GM18505 (cell line): ENCODE results near the gene NOP53.
"Not testable (repeated sequence)": the region's sequence is repeated elsewhere in the genome, so short reads cannot be mapped to it uniquely, and the experiment has no call there.

Experiments
- ATAC-seq: cut with Tn5 transposase; IDR thresholded peaks from one replicate; pipeline ENCODE4 v1.9.1; 2021; ENCODE audit not compliant: unreplicated experiment
- POLR2A ChIP-seq: IDR thresholded peaks from 4 replicates; pipeline ENCODE4 v1.6.1; 2011; ENCODE audit warnings: borderline replicate concordance; ENCODE audit not compliant: insufficient read depth, insufficient read length; ENCODE audit errors: extremely low read depth

The NOP53 gene

DNA sequence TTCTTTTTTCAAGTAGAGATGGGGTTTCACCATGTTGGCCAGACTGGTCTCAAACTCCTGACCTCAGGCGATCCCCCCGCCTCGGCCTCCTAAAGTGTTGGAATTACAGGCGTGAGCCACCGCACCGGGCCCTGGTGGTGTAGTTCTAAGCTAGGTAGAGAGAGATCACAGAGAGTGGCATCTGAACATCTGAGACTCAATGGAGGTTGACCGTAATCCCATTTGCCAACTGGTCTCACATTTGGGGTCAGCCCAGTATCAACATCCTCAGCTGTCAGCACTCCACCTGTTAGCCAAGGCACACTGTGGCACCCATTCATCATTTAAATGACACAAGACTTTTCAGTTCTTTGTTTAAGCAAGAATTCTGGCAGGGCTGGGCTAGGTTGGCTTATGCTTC lies 41.2 kb downstream of the NOP53 start:
- no peak for ATAC-seq
- no peak for TF ChIP-seq POLR2A

DNA sequence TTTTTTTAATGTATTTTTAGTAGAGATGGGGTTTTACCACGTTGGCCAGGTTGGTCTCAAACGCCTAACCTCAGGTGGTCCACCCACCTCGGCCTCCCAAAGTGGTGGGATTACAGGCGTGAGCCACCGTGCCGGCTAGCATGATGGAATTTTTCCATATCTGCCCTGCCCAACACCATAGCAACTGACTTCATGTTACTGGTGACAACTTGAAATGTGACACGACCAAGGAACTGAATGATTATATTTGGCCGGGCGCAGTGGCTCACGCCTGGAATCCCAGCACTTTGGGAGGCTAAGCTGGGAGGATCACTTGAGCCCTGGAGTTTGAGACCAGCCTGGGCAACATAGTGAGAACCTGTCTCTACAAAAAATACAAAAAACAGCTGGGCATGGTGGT lies 42.0 kb downstream of the NOP53 start:
- not testable (repeated sequence) for ATAC-seq

DNA sequence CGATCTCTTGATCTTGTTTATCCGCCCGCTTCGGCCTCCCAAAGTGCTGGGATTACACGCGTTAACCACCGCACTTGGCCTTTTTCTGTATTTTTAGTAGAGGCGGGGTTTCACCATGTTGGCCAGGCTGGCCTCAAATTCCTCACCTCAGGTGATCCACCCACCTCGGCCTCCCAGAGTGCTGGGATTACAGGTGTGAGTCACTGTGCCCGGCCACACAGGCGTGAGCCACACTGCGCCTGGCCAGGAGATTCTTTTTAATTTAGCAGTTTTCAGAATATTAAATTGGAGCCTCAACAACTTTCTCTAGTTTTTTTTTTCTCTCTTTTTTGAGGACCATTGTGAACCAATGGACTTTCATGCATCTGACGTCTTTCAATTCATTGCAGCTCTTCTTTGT lies 44.5 kb downstream of the NOP53 start:
- ATAC-seq = not testable (repeated sequence)

DNA sequence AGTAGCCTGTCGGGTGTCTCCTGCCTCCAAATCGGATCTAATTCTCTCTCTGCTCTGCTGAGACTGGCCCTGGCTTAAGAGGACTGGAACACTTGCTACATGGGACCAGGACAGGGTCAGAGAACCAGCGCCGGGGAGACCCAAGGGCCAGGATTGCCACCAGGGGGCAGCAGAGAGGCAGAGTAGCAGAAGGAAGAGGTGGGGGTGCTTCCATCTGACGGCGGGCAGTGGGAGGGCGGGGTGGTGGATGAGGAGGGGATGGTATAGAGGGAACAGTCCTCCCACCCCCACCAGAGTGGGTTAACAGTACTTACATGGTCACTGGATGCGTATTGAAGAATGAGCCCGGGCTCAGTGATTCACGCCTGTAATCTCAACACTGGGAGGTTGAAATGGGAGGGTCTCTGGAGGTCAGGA lies 45.1 kb downstream of the NOP53 start:
- ATAC-seq = no peak
- TF ChIP-seq POLR2A = no peak

DNA sequence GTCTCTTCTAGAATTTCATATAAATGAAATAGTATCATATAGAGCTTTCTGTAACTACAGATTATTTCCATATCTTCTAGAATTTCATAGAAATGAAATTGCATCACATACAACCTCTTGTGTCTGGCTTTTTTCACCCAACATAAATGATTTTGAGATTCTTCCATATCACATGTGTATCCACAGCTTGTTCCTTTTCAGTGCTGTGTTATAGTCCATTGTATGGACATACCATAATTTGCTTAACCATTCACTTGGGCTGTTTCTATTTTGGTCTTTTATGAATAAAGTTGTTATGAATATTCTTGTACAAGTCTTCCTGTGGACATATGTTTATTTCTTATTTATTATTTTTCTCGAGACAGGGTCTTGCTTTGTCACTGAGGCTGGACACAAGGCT lies 47.3 kb downstream of the NOP53 start:
- no peak for TF ChIP-seq POLR2A
- no peak for ATAC-seq

DNA sequence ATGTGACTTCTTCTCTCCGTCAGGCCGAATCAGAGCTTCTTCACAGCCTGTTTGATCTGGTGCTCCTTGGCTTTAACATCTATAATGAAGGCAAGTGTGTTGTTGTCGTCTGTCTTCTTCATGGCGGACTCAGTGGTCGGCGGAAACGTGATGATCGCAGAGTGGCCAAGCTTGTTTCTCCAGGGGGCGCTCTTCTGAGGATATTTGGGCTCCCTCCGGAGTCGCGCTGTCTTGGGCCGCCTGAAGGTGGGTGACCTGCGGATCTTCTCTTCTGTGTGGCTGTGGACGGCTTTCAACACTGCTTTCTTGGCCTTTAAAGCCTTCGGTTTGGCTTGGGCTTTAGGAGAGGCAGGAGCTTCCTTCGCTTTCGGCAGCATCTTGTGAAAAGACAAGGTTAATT lies 49.2 kb downstream of the NOP53 start:
- no peak for TF ChIP-seq POLR2A

DNA sequence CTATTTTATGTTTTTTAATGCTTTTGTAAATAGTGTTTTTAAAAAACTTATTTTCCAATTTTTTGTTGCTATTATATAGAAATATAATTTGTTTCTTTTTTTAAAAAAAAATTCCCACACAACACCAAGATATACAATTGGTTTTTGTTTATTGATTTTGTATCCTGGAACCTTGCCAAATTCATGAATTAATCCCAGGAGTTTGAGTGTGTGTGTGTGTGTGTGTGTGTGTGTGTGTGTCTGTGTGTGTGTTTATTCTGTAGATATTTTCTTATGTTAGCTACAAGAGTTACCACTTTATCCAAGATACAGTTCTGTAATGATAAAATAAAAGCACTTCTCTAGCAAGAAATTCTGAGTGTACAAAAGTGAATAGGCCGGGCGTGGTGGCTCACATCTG lies 51.4 kb downstream of the NOP53 start:
- no peak for TF ChIP-seq POLR2A
- ATAC-seq = no peak

More for the DNA sequence above, 49.2 kb downstream of the NOP53 start:
- ATAC-seq = no peak

DNA sequence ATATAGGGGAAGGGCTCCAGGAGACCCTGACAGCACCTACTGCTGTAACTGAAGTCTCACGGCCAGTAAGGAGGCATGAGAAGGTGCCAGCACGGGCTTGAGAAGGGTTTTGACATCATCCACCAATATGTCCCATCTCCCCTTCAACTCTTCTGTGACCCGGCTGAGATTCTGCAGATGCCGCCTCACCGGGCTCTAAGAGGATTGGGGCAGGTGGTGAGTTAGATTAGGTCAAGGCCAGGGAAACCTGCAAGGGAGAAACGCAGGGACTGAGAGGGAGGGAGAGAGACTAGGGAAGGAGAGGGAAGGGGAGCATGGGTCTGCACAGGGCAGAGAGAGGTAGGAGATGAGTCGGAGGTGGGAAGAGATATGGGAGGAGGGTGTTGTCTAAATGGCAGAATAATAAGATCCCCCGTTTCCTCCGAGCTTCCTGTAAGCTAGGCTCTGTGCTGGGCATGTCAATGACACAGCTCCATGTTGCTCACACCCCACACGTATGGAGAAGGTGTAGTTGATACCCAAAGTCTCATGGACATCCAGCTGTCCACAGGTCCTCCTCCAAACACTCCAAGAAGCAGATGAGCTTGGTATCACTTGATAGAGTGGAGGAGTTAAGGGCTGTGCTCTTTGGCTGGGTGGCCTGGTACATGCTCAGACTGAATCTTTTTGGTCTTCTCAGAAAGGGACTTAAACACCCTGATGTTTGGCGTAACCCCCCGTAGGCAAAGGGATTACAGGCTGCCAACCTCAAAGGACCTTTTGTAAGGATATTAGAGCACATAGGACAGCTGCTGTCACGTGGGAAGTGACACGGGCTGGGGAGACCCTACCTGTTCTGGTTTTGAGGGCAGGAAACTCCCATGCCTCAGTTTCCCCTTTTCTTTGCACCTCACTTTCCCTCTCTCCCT lies 52.9 kb downstream of the NOP53 start:
- no peak for TF ChIP-seq POLR2A
- ATAC-seq = no peak

DNA sequence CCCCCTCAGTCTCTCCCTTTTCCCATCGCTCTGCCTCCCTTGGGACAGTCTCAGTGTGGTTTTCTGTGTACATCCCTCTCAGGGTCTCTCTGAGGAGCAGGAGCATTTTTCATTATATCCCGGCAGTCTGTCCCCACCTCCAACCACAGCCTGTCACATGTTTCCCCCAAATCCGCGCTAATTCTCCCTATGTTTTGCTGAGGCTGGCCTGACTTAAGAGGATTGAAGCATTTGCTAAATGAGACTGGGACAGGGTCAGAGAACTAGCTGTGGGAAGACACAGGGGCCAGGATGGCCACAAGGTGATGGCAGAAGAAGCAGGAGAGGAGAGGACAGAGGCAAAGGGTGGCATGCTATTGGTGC lies 53.5 kb downstream of the NOP53 start:
- no peak for TF ChIP-seq POLR2A
- ATAC-seq = no peak

DNA sequence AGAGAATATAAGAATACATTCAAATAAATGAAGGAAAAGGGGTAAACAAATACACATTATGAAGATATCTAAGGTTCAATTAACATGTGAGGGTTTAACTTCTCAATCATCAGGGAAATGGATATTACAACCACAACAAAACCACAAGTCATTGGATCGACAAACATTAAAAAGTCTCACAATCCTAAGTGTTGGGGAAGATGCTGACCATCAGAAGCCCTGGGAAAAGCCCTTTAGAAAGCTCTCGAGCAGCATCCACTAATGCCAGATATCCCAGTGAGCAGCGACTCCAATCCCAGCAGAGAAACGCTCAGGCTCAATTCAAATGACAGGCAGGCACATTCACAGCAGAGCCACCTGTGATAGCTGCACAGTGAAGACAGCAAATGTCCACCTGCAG lies 55.9 kb downstream of the NOP53 start:
- no peak for ATAC-seq
- TF ChIP-seq POLR2A = no peak

DNA sequence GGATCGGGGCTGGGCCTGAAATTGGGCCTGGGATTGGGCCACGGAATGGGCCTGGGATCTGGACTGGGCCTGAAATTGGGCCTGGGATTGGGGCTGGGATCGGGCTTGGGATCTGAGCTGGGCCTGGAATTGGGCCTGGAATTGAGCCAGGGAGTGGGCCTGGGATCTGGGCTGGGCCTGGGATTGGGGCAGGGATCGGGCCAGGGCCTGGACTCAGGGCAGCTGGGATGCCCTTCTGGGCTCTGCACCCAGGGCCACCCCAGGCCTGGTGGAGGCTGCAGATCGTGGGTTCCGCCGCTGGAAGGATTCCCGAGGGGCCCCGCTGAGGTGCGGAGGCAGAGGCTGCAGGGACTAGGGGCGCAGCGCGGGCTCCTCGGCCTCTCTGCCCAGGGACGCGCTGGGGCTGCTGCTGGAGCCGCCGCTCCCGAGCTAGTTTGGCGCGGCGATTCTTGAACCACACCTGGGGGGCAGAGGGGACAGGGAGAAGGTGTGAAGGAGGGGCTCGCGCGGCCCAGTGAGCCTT lies 57.2 kb downstream of the NOP53 start:
- no peak for TF ChIP-seq POLR2A

DNA sequence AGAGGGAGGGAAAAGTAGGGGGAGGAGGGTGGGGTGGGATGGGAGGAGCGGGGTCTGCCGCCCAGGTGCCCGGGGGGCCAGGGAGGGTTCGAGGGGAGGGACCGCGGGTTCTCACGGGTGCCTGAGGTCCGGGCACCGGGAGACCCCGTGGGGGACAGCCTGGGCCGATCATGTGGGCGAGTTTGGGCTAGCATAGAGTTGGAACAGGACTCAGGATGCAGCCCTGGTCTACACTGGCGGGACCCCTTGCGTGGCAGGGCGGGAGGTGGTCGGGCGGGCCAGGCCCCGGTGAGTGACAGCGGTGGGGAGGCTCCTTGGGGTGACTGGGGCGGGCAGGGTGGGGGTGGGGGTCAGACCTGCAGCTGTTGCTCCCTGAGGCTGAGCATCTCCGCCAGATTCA lies 57.8 kb downstream of the NOP53 start:
- ATAC-seq = not testable (repeated sequence)

More for the DNA sequence above, 57.2 kb downstream of the NOP53 start:
- no peak for ATAC-seq

DNA sequence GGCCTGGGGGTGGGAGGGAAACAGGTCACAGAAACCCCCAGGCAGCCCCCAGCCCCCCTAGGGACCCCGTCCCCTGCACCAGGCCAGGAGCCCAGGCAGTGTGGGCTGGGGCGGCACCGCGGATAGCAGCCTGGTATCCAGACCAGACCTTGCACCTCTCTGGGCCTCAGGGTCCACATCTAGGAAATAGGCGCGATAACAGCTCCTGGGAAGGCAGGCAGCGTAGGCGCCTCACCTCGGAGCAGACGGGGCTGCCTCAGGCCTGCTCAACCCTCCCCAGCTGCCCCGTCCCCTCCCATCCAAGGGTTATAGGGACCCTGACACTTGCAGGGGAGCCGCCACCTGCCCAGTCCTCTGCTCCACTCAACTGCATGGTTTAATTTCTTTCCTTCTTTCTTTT lies 58.3 kb downstream of the NOP53 start:
- ATAC-seq = not testable (repeated sequence)

DNA sequence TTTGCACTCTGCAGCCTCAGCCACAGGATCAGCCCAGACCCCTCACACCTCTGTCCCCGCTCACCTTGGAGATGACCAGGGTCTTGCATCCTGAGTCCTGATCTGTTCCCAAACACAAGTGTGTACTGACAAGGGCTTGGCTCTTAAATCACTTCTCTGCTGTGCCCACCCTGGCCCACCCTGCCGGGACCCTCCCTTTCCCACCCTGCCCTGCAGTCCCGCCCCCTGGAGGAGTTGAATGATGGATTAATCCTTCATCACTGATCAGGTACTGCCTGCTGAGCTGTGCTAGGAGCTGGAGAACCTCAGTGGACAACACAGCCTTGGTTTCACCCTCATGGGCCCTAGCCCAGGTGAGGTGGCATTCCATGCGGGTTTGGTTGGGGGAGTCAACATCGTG lies 59.1 kb downstream of the NOP53 start, which contains the start of gene TPRX1:
TPRX1 (minus strand) TSS at position 101 of the 400 bp plus-strand sequence; CDS start at position 89, 12 bp downstream.
- ATAC-seq = not testable (repeated sequence)

DNA sequence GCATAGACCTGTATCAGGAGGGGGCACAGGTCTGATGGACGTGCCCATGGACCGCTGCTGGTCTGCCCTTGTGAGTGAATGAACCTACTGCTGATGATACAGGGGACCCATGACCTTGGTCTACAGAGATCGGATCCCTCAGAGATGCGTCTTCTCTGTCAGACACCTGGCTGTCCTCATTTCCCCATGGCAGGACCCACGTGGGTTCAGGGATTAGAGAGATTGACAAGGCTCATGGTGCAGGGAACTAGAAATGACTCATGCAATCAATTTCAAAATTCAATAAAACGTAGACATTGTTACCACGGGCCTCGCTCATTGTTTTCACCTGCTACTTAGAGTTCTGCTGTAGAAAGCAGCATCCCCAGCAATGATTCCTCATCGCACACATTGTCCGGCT lies 60.0 kb downstream of the NOP53 start:
- no peak for TF ChIP-seq POLR2A
- no peak for ATAC-seq
